Type B pancreatic cell (in vitro differentiated cells): Measurements from ENCODE around the gene DRGX. TPM values are rescaled to one million over a fixed set of nuclear protein-coding genes. Genes with fewer than 3 reads are reported as not detected.
A peak's percentile ranks its signal among the peaks of the same experiment; 100 is the strongest.

Source experiments
- DNase-seq: peaks from one replicate; pipeline ENCODE4 v3.0.0; 2021; ENCODE audit warnings: mixed read lengths; ENCODE audit not compliant: unreplicated experiment; ENCODE audit errors: extremely low spot score
- H3K27ac Mint-ChIP-seq: 2 replicates; pipeline ENCODE4 v1.8.0; 2021; ENCODE audit warnings: mild to moderate bottlenecking, mixed read lengths
- H3K27me3 Mint-ChIP-seq: 2 replicates; pipeline ENCODE4 v1.8.0; 2021; ENCODE audit warnings: mixed read lengths
- H3K36me3 Mint-ChIP-seq: 2 replicates; pipeline ENCODE4 v1.8.0; 2021; ENCODE audit warnings: mixed read lengths
- H3K4me1 Mint-ChIP-seq: one replicate; pipeline ENCODE4 v1.8.0; 2021; ENCODE audit warnings: mixed read lengths; ENCODE audit not compliant: unreplicated experiment
- H3K4me3 Mint-ChIP-seq: 2 replicates; pipeline ENCODE4 v1.8.0; 2021; ENCODE audit warnings: mild to moderate bottlenecking, mixed read lengths
- H3K9me3 Mint-ChIP-seq: 2 replicates; pipeline ENCODE4 v1.8.0; 2021; ENCODE audit warnings: mixed read lengths
- total RNA-seq: library from RNA; stranded (reverse); gene quantifications from 2 replicates; pipeline ENCODE4 v1.2.1, GENCODE V29; 2021; ENCODE audit warnings: low replicate concordance
- TF ChIP-seq, protein P1 (sequence below): fragments of 200-600 bp; sonication (generic); conservative IDR thresholded peaks from 2 replicates; pipeline ENCODE4 v1.5.0; 2021; ENCODE audit warnings: antibody characterized with exemption, mild to moderate bottlenecking

The DRGX gene
- total RNA-seq, 1 donor from 2014 or later = 0.22 TPM

DNA sequence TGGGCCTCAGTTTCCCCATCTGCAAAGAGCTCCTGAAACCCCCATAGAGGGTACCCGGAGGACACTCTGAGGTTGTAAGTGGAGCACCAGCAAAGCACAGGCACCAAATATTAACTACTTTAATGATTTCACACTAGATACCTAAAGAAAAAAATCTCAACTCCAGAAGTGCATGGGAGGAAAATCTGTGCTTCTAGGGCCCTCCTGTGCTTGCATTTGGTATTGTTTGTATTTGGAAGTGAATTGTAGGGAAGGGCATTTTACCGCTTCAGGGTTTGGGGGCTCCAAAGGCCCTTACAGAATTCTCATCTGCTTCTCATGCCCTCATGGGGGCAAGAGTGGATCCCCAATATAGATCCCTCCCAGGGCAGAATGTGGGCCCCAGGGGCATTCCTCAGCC is 22.4 kb upstream of the DRGX start:
- Mint-ChIP-seq H3K9me3 (no peaks in the 10 kb centered on the region), H3K36me3 (no peaks in the 10 kb centered on the region), H3K4me1 (no peaks in the 10 kb centered on the region), H3K27ac (peak overlapping the region; percentile 100), H3K27me3 (peaks cover 11% of the 10 kb centered on the region), H3K4me3 (peak overlapping the region; percentile 87)
- TF ChIP-seq, protein P1, sequence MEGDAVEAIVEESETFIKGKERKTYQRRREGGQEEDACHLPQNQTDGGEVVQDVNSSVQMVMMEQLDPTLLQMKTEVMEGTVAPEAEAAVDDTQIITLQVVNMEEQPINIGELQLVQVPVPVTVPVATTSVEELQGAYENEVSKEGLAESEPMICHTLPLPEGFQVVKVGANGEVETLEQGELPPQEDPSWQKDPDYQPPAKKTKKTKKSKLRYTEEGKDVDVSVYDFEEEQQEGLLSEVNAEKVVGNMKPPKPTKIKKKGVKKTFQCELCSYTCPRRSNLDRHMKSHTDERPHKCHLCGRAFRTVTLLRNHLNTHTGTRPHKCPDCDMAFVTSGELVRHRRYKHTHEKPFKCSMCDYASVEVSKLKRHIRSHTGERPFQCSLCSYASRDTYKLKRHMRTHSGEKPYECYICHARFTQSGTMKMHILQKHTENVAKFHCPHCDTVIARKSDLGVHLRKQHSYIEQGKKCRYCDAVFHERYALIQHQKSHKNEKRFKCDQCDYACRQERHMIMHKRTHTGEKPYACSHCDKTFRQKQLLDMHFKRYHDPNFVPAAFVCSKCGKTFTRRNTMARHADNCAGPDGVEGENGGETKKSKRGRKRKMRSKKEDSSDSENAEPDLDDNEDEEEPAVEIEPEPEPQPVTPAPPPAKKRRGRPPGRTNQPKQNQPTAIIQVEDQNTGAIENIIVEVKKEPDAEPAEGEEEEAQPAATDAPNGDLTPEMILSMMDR = peak; percentile 39
- no peak for DNase-seq

DNA sequence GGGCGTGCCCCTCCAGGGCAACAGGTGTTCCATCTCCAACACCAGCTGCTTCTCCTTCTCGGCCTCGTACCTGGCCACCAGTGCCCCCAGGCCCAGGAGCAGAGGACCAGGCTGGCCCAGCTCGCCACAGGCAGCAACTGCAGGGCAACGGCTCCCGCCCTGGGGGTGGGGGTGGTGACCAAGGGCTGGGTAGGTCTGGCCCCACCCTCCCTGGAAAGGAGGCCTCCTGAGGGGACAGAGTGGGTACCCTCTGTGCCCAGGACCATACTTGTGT is 22.1 kb upstream of the DRGX start:
- DNase-seq = no peak
- H3K4me1 Mint-ChIP-seq = no peaks in the 10 kb centered on the region
- TF ChIP-seq, protein P1 = no peak
- no peaks in the 10 kb centered on the region for H3K9me3 Mint-ChIP-seq
- H3K27me3 Mint-ChIP-seq = peaks cover 11% of the 10 kb centered on the region
- H3K36me3 Mint-ChIP-seq = no peaks in the 10 kb centered on the region
- H3K4me3 Mint-ChIP-seq = no peak overlapping the region
- peak overlapping the region; percentile 100 for H3K27ac Mint-ChIP-seq

DNA sequence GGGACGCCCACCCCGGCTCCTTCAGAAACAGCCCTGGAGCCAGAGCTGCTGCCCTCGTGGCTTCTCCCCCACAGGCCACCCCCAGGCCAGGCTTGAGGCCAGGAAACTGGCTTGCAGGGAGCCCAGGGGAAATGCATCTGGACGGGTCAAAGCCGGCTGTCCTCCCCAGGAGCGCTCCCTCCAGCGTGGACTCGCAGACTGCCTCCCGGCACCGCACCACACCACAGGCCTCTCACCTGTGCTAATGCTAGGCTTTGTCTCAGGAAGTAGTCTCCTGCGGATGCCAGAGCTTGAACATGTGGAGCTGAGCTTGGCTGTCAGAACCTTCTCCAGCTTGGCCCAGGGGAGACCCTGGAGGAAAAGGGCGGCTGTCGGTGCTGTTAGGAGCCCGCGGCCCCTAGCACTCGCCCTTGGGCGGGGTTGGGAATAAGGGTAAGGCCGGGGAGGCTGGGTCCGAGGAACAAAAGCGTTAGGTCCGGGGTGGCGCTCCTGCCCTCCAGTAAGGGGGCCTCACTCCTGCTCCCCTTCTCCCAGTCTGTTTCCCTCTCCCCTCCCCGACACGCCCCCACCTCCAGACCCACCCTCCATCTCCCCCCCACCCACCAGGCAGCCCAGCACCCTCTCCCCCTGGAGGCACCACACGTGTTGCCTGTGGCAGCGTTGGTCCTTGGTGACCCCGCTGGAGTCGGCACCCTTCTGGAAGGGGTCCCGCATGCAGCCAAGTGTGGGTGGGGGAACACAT is 21.6 kb upstream of the DRGX start:
- peaks cover 11% of the 10 kb centered on the region for H3K27me3 Mint-ChIP-seq

DNA sequence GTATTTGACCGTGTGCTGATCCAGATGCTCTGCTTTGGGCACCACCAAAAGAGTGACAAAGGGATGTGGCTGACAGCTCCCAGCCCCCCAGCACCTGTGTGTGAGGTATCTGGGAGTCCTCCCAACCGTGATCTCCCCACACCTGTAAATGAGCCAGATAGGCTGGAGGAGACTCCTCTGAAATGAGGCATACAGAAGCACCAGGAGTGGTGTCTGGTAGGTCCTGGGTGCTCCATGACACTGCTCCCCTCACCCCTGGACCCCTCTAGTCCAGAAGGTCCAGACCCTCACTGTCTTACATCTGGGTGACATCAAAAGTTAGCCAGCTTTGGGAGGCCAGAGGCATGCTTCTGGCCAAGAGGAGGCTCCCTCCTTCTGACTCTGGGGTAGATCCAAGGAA is 20.0 kb upstream of the DRGX start:
- no peaks in the 10 kb centered on the region for H3K4me1 Mint-ChIP-seq
- DNase-seq = no peak
- H3K27me3 Mint-ChIP-seq = peaks cover 21% of the 10 kb centered on the region
- no peak overlapping the region for H3K4me3 Mint-ChIP-seq
- no peak overlapping the region for H3K27ac Mint-ChIP-seq
- no peaks in the 10 kb centered on the region for H3K36me3 Mint-ChIP-seq
- TF ChIP-seq, protein P1 = no peak
- no peaks in the 10 kb centered on the region for H3K9me3 Mint-ChIP-seq

More for the DNA sequence above, 21.6 kb upstream of the DRGX start:
- no peak overlapping the region for H3K27ac Mint-ChIP-seq
- no peaks in the 10 kb centered on the region for H3K36me3 Mint-ChIP-seq
- TF ChIP-seq, protein P1 = no peak
- H3K4me1 Mint-ChIP-seq = no peaks in the 10 kb centered on the region
- no peaks in the 10 kb centered on the region for H3K9me3 Mint-ChIP-seq
- no peak overlapping the region for H3K4me3 Mint-ChIP-seq
- no peak for DNase-seq

DNA sequence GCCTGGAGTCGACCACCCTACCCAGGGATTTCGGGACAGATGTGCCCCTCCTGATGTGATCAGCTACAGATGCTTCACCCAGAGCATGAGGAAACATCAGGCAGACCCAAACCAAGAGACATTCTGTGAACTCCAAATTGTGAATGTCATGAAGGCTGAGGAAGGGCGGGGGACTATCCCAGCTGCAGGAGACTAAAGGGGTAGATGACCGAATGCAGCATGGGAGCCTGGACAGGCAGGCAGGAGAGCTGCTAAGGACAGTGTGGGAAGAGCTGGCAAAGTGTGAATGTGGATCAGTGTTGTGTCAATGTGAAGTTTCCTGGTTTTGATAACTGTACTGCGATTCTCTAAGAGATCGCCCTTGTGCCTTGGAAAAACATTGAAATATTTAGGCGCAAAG is 19.2 kb upstream of the DRGX start:
- Mint-ChIP-seq H3K4me1 (no peaks in the 10 kb centered on the region), H3K27me3 (peaks cover 26% of the 10 kb centered on the region), H3K27ac (no peak overlapping the region), H3K36me3 (no peaks in the 10 kb centered on the region), H3K4me3 (no peak overlapping the region), H3K9me3 (no peaks in the 10 kb centered on the region)
- DNase-seq = no peak
- TF ChIP-seq, protein P1 = no peak
